Measurements from ENCODE around the gene USP6. TPM values are rescaled to one million over a fixed set of nuclear protein-coding genes. Genes with fewer than 3 reads are reported as not detected.
"Not testable (repeated sequence)": the region's sequence is repeated elsewhere in the genome, so short reads cannot be mapped to it uniquely, and the experiment has no call there.

The USP6 gene
- total and polyA plus RNA-seq, 4 donors: 0.05 to 0.36 (median 0.10) TPM; not detected in 1

GRCh38 chr17:5211458-5211857 is 95.6 kb downstream of the USP6 start:
- ATAC-seq (ENCODE audit: low FRiP score): no peak
- no peak for DNase-seq
- Histone ChIP-seq H3K9me3 (ENCODE audit: control insufficient read depth, low read length) (no peaks in the 10 kb centered on the region), H3K4me1 (ENCODE audit: control insufficient read depth in 1 of 2, insufficient read depth in 2 of 2, low read length in 2 of 2) (no peaks in the 10 kb centered on the region), H3K27ac (ENCODE audit: low read depth in 1 of 2, low read length in 2 of 2) (no peak overlapping the region), H3K36me3 (ENCODE audit: control insufficient read depth in 1 of 2, insufficient read depth in 2 of 2, low read length in 1 of 2) (peaks cover 0 to 3% of the 10 kb centered on the region in 2 donors), H3K4me3 (ENCODE audit: low read length in 2 of 2) (no peak overlapping the region), H3K27me3 (ENCODE audit: control insufficient read depth in 1 of 2, insufficient read depth in 2 of 2, low read length in 1 of 2) (no peaks in the 10 kb centered on the region)
- WGBS, 2 donors: 95 to 99% methylated on average over 7 of the region's 7 CpGs
- intact Hi-C loops (cut with DNase I): no loop called here

GRCh38 chr17:5217562-5217961 is 101.7 kb downstream of the USP6 start:
- H3K9me3 ChIP-seq (ENCODE audit: control insufficient read depth, low read length); H3K27ac ChIP-seq (ENCODE audit: low read depth in 1 of 2, low read length in 2 of 2); intact Hi-C loops (cut with DNase I); DNase-seq; H3K4me1 ChIP-seq (ENCODE audit: control insufficient read depth in 1 of 2, insufficient read depth in 2 of 2, low read length in 2 of 2); H3K4me3 ChIP-seq (ENCODE audit: low read length in 2 of 2); H3K36me3 ChIP-seq (ENCODE audit: control insufficient read depth in 1 of 2, insufficient read depth in 2 of 2, low read length in 1 of 2); H3K27me3 ChIP-seq (ENCODE audit: control insufficient read depth in 1 of 2, insufficient read depth in 2 of 2, low read length in 1 of 2); ATAC-seq (ENCODE audit: low FRiP score): not testable (repeated sequence)
- 94 to 98% methylated on average over 2 to 4 of the region's 5 CpGs for WGBS, 2 donors

GRCh38 chr17:5219536-5219935 is 103.7 kb downstream of the USP6 start:
- H3K9me3 ChIP-seq (ENCODE audit: control insufficient read depth, low read length): no peaks in the 10 kb centered on the region
- H3K27ac ChIP-seq (ENCODE audit: low read depth in 1 of 2, low read length in 2 of 2): no peak overlapping the region
- H3K4me1 ChIP-seq (ENCODE audit: control insufficient read depth in 1 of 2, insufficient read depth in 2 of 2, low read length in 2 of 2): no peaks in the 10 kb centered on the region
- DNase-seq (peak in 1 of 2 donors; percentile 2), ATAC-seq (ENCODE audit: low FRiP score) (no peak)
- intact Hi-C loops (cut with DNase I): no loop called here
- H3K36me3 ChIP-seq (ENCODE audit: control insufficient read depth in 1 of 2, insufficient read depth in 2 of 2, low read length in 1 of 2): peaks cover 0 to 2% of the 10 kb centered on the region in 2 donors
- 94 to 95% methylated on average over 6 of the region's 6 CpGs for WGBS, 2 donors
- H3K4me3 ChIP-seq (ENCODE audit: low read length in 2 of 2): no peak overlapping the region
- no peaks in the 10 kb centered on the region for H3K27me3 ChIP-seq (ENCODE audit: control insufficient read depth in 1 of 2, insufficient read depth in 2 of 2, low read length in 1 of 2)

GRCh38 chr17:5220074-5220473 is 104.2 kb downstream of the USP6 start:
- intact Hi-C loops (cut with DNase I): no loop called here
- H3K9me3 ChIP-seq (ENCODE audit: control insufficient read depth, low read length): no peaks in the 10 kb centered on the region
- 37 to 62% methylated on average over 5 of the region's 5 CpGs for WGBS, 2 donors
- H3K4me1 ChIP-seq (ENCODE audit: control insufficient read depth in 1 of 2, insufficient read depth in 2 of 2, low read length in 2 of 2): no peaks in the 10 kb centered on the region
- no peak overlapping the region for H3K27ac ChIP-seq (ENCODE audit: low read depth in 1 of 2, low read length in 2 of 2)
- no peak for DNase-seq
- peaks cover 0 to 2% of the 10 kb centered on the region in 2 donors for H3K36me3 ChIP-seq (ENCODE audit: control insufficient read depth in 1 of 2, insufficient read depth in 2 of 2, low read length in 1 of 2)
- no peaks in the 10 kb centered on the region for H3K27me3 ChIP-seq (ENCODE audit: control insufficient read depth in 1 of 2, insufficient read depth in 2 of 2, low read length in 1 of 2)
- no peak overlapping the region for H3K4me3 ChIP-seq (ENCODE audit: low read length in 2 of 2)
- no peak for ATAC-seq (ENCODE audit: low FRiP score)

GRCh38 chr17:5221912-5222311 is 106.1 kb downstream of the USP6 start:
- DNase-seq; H3K4me1 ChIP-seq (ENCODE audit: control insufficient read depth in 1 of 2, insufficient read depth in 2 of 2, low read length in 2 of 2); H3K9me3 ChIP-seq (ENCODE audit: control insufficient read depth, low read length); ATAC-seq (ENCODE audit: low FRiP score); H3K4me3 ChIP-seq (ENCODE audit: low read length in 2 of 2); H3K27me3 ChIP-seq (ENCODE audit: control insufficient read depth in 1 of 2, insufficient read depth in 2 of 2, low read length in 1 of 2); intact Hi-C loops (cut with DNase I); H3K27ac ChIP-seq (ENCODE audit: low read depth in 1 of 2, low read length in 2 of 2); H3K36me3 ChIP-seq (ENCODE audit: control insufficient read depth in 1 of 2, insufficient read depth in 2 of 2, low read length in 1 of 2): not testable (repeated sequence)
- 92 to 96% methylated on average over 12 of the region's 12 CpGs for WGBS, 2 donors

Other genes starting within 250 kb of the USP6 start
- gene C17orf107, start 216.5 kb upstream of the USP6 start, total RNA-seq: 1 to 10 TPM; 2.5 to 2.9 TPM
- 1 to 10 TPM in 1 of 2 donors, under 1 TPM in 1; 0.49 to 1.1 TPM for gene C17orf107, start 216.5 kb upstream of the USP6 start, polyA plus RNA-seq
- 1 to 10 TPM in 1 of 2 donors, under 1 TPM in 1; 0.84 to 1.6 TPM for gene CHRNE, start 212.9 kb upstream of the USP6 start, total RNA-seq
- under 1 TPM in 1 of 2 donors, not detected in 1; 0.61 TPM for gene CHRNE, start 212.9 kb upstream of the USP6 start, polyA plus RNA-seq
- under 1 TPM in 1 of 2 donors, not detected in 1; 0.19 TPM for gene GP1BA, start 183.8 kb upstream of the USP6 start, total RNA-seq
- gene GP1BA, start 183.8 kb upstream of the USP6 start, polyA plus RNA-seq: under 1 TPM in 1 of 2 donors, not detected in 1; 0.08 TPM
- gene SLC25A11, start 176.0 kb upstream of the USP6 start, total RNA-seq: 10 to 100 TPM; 28.3 to 29.5 TPM
- 10 to 100 TPM; 31.8 to 41.6 TPM for gene SLC25A11, start 176.0 kb upstream of the USP6 start, polyA plus RNA-seq
- 10 to 100 TPM; 45.6 to 51.8 TPM for gene RNF167, start 175.8 kb upstream of the USP6 start, total RNA-seq
- gene RNF167, start 175.8 kb upstream of the USP6 start, polyA plus RNA-seq: 10 to 100 TPM; 39.3 to 89.3 TPM
- 100 to 1,000 TPM; 440 to 554 TPM for gene PFN1, start 167.5 kb upstream of the USP6 start, total RNA-seq
- gene PFN1, start 167.5 kb upstream of the USP6 start, polyA plus RNA-seq: 100 to 1,000 TPM; 543 to 728 TPM
- gene ENO3, start 164.9 kb upstream of the USP6 start, total RNA-seq: 1 to 10 TPM; 5.2 to 7.4 TPM
- 10 to 100 TPM in 1 of 2 donors, 1 to 10 TPM in 1; 9.5 to 46.2 TPM for gene ENO3, start 164.9 kb upstream of the USP6 start, polyA plus RNA-seq
- 10 to 100 TPM; 38.8 to 48.3 TPM for gene SPAG7, start 148.2 kb upstream of the USP6 start, total RNA-seq
- gene SPAG7, start 148.2 kb upstream of the USP6 start, polyA plus RNA-seq: 100 to 1,000 TPM in 1 of 2 donors, 10 to 100 TPM in 1; 43.5 to 109 TPM
- 10 to 100 TPM; 62.2 to 68.1 TPM for gene CAMTA2, start 128.4 kb upstream of the USP6 start, total RNA-seq
- 10 to 100 TPM; 21.7 to 67.5 TPM for gene CAMTA2, start 128.4 kb upstream of the USP6 start, polyA plus RNA-seq
- 1 to 10 TPM; 1.2 to 1.9 TPM for gene INCA1, start 118.5 kb upstream of the USP6 start, total RNA-seq
- 1 to 10 TPM; 1.3 to 4.9 TPM for gene INCA1, start 118.5 kb upstream of the USP6 start, polyA plus RNA-seq
- gene KIF1C, start 118.1 kb upstream of the USP6 start, total RNA-seq: 100 to 1,000 TPM; 187 to 235 TPM
- gene KIF1C, start 118.1 kb upstream of the USP6 start, polyA plus RNA-seq: 100 to 1,000 TPM in 1 of 2 donors, 10 to 100 TPM in 1; 89.0 to 371 TPM
- gene SLC52A1, start 80.6 kb upstream of the USP6 start, total RNA-seq: not detected
- under 1 TPM in 1 of 2 donors, not detected in 1; 0.88 TPM for gene SLC52A1, start 80.6 kb upstream of the USP6 start, polyA plus RNA-seq
- gene ZFP3, start 37.6 kb upstream of the USP6 start, total RNA-seq: 1 to 10 TPM; 4.0 to 6.0 TPM
- gene ZFP3, start 37.6 kb upstream of the USP6 start, polyA plus RNA-seq: 1 to 10 TPM in 1 of 2 donors, under 1 TPM in 1; 0.75 to 3.0 TPM
- 1 to 10 TPM; 7.1 to 7.8 TPM for gene ZNF232, start 4.2 kb upstream of the USP6 start, total RNA-seq
- gene ZNF232, start 4.2 kb upstream of the USP6 start, polyA plus RNA-seq: 1 to 10 TPM; 5.9 to 6.1 TPM
- 10 to 100 TPM in 1 of 2 donors, 1 to 10 TPM in 1; 8.1 to 10.3 TPM for gene ZNF594, start 75.8 kb downstream of the USP6 start, total RNA-seq
- gene ZNF594, start 75.8 kb downstream of the USP6 start, polyA plus RNA-seq: 1 to 10 TPM in 1 of 2 donors, under 1 TPM in 1; 0.75 to 1.9 TPM
- gene SCIMP, start 118.8 kb downstream of the USP6 start, total RNA-seq: 1 to 10 TPM; 5.8 to 6.1 TPM
- gene SCIMP, start 118.8 kb downstream of the USP6 start, polyA plus RNA-seq: 1 to 10 TPM in 1 of 2 donors, under 1 TPM in 1; 0.84 to 8.0 TPM
- 10 to 100 TPM; 42.3 to 47.5 TPM for gene RABEP1, start 166.3 kb downstream of the USP6 start, total RNA-seq
- 10 to 100 TPM; 21.1 to 26.4 TPM for gene RABEP1, start 166.3 kb downstream of the USP6 start, polyA plus RNA-seq